ENCODE results near the gene COL5A3.
"Not testable (repeated sequence)": the region's sequence is repeated elsewhere in the genome, so short reads cannot be mapped to it uniquely, and the experiment has no call there.

The COL5A3 gene

GRCh38 chr19:10010247-10010691 lies at the start of gene COL5A3:
COL5A3 (minus strand) TSS chr19:10010504; CDS start chr19:10010385, 119 bp downstream.
- DNase-seq (ENCODE audit: low read depth), result no peak

DNA sequence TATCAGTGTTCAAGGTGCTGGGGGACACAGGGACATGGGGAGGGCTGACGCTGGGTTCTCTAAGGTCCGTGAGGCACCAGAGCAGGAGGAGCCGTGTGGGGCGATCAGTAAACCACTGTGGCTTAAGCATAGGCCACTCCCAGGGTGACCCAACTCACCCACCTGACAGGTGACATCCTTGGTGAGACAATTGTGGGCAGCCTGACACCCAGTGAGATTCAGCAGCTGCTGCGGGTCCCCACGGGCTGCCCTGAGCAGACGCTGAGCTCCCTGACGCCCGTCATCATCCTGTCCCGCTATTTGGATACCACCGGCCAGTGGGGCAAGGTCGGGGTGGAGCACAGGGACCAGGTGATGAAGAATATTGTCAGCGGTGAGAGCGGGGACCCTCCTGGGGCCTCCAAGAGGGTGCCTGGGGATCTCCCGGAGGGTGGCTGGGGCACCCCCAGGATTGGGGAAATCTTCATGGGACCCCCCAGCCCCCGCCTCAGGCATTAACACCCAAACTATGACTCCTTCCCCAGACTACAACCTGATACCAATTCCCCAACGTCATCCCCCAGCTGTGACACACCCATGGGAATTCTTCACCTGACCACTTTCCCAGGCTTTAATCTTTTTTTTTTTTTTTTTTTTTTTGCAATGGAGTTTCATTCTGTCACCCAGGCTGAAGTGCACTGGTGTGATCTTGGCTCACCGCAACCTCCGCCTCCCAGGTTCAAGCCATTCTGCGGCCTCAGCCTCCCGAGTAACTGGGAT lies 42.5 kb upstream of the COL5A3 start:
- no peak for DNase-seq (ENCODE audit: low read depth)

GRCh38 chr19:10049626-10050025 lies 39.3 kb upstream of the COL5A3 start:
- no peak for DNase-seq (ENCODE audit: low read depth)

- DNase-seq (ENCODE audit: low read depth), result no peak
Measured at GRCh38 chr19:10045371-10045770, 35.1 kb upstream of the COL5A3 start.

DNA sequence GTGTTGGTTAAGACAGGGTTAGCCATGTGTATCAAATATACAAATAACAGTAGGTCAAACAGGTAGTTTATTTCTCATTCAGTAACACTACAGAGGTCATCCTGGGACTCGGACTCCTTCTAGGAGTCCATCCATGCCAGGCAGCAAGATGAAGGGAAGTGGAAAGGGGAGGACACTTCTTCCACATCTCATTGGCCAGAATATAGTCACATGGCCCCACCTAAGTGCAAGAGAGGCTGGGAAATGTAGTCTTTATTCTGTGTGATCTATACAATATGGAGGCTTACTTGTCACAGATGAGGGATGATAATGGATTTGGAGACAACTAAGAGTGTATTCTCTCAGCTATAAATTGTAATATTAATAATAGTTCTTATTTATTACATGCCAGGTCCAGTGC lies 34.1 kb upstream of the COL5A3 start:
- no peak for DNase-seq (ENCODE audit: low read depth)

DNA sequence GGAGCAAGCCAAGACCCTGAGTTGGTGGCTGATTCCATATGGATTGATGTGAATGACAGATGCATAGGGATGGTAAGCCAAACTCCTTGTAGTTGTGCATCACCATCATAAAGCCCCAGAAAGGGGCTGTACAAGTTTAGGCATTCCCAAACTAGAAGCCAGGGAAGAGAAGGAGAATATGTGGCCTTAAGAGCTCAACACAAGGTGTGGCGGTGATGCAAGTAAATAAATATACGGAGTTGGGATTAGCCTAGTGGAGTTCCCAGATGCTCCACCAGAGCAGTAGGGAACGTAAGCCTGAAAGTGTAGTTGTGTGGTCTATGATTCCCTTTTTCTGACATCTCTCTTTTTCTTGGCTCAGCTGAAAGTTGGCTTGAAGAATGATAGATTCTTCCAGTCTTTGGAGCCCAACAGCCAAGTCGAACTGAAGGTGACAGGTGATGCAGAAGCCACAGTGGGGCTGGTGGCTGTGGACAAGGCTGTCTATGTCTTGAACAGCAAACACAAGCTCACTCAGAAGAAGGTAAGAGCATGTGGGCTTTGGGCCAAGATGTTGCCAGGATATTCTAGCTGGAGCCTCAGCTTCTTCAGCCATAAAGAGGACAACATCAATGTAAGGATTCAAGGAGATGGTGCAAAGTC lies 33.1 kb upstream of the COL5A3 start:
- DNase-seq (ENCODE audit: low read depth), result peak; percentile 20

DNA sequence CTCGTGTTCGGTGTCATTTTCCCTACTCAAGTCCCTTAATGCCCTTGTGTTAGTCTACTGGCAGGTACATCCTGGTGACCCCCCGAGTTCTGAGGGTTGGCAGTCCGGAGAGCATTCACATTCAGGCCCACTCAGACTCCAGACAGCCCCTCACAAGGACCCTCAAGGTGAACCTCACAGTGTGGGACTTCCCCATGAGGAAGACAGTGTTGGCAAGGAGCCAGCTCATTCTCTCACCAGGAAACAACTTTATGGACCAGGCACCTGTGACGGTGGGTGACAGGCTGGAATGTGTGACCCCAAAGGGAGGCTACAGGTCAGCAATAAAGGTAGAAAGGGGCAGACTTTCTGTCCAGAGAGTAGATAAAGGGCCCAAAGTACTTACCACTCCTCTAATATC lies 27.5 kb upstream of the COL5A3 start:
- DNase-seq (ENCODE audit: low read depth), result no peak

GRCh38 chr19:10037367-10037766 lies 27.1 kb upstream of the COL5A3 start:
- no peak for DNase-seq (ENCODE audit: low read depth)

DNA sequence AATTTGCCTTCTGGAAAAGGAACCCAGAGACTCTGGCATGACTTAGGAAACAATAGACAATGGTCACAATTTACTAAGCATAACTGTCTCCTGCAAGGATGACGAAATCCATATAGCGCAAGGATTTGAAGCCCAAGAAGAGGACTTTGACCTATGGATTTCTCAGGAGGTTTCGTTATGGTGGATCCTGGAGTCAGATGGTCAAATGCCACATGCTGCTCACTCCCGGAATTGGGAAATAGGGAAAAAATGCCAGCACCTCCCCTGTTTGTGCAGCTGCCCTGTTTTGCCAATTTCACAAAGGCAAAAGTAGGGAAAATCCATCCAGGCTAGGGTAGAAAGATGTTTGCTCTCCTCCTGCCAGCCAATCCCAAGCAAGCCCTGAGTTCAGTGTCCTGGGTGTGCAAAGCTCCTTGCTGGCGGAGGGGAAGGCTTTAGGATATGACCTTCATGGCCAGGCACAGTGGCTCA lies 26.3 kb upstream of the COL5A3 start:
- no peak for DNase-seq (ENCODE audit: low read depth)

GRCh38 chr19:10033614-10034013 lies 23.3 kb upstream of the COL5A3 start:
- no peak for DNase-seq (ENCODE audit: low read depth)

- DNase-seq (ENCODE audit: low read depth), result peak; percentile 90
Measured at GRCh38 chr19:10027158-10027997, 17.1 kb upstream of the COL5A3 start.

- no peak for DNase-seq (ENCODE audit: low read depth)
Measured at GRCh38 chr19:10026744-10027143, 16.4 kb upstream of the COL5A3 start.

DNA sequence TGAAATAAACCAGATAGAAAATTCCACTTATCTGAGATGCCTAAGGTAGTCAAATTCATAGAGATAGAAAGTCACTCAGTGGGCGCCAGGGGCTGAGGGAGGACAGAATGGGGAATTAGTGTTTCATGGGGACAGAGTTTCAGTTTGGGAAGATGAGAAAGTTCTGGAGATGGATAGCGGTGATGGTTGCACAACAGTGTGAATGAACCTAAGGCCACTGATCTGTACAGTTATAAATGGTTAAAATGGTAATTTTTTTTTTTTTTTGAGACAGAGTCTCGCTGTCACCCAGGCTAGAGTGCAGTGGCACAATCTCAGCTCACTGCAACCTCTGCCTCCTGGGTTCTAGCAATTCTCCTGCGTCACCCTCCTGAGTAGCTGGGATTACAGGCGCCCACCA lies 12.8 kb upstream of the COL5A3 start:
- DNase-seq (ENCODE audit: low read depth), result not testable (repeated sequence)

DNA sequence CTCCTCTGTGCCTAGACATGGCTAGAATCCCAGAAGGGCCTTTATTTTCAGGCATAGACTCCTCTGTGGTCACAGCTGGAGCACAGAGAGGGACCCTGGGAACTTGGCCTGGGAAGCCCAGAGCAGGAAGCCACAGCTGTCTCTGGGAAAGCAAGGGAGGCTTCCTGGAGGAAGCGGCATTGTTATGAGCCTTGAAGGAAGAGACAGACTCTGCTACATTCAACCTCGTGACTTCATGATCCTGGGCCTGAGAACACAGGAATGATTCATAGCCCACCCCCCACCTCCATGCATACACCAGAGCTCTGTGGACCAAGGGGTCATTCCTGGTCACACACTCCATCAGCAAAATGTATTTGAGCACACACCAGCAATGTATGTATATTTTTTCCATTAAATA lies 11.6 kb upstream of the COL5A3 start:
- DNase-seq (ENCODE audit: low read depth), result no peak

DNA sequence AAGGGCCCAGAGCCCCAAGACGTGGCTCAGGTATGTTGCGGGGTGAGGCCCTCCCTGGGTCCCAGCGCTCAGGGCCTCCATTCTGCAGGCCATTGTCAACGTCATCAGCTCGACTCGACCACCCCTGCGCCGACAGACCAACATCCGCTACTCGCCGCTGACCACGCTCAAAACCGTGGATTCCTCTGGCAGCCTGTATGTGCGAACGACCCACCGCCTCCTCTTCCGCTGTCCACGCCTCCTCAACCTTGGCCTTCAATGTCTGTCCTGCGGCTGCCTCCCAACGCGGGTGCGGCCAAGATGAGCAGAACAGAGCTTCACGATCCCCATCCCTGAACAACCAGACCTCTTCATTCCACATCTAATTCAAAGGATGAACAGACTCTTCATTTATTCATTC lies 11.1 kb upstream of the COL5A3 start:
- no peak for DNase-seq (ENCODE audit: low read depth)

GRCh38 chr19:10020851-10021250 lies 10.5 kb upstream of the COL5A3 start:
- no peak for DNase-seq (ENCODE audit: low read depth)

GRCh38 chr19:10019246-10019645 lies 8.9 kb upstream of the COL5A3 start:
- DNase-seq (ENCODE audit: low read depth), result no peak

DNA sequence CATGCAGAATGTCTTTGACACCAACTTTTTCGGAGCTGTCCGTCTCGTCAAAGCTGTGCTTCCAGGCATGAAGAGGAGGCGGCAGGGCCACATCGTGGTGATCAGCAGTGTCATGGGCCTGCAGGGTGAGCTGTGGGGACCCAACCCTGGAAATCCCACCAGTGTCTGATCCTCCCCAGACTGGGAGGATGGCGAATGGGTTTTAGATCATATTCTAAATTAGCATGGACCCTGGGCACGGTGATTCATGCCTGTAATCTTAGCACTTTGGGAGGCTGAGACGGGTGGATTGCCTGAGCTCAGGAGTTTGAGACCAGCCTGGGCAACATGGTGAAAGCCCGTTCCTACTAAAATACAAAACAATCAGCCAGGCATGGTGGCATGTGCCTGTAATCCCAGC lies 8.5 kb upstream of the COL5A3 start:
- DNase-seq (ENCODE audit: low read depth), result no peak

DNA sequence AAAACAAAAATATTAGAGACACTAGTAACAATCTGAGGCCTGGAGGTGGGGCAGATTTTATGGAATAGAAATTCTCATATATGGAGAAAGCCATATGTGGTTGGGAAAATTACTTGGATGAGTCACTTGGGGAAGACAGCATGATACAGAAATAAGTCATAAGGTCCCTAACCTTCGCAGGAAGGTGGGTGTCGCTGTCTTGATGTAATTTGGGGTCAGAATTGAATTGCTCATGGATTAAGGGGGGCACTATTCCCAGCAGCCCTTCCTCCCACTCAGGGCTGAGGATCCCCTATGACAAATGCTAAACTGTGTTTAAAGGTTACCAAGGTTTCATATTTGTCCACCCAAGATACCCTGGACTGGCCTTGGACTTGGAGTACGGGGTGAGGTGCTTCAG lies 8.0 kb upstream of the COL5A3 start:
- no peak for DNase-seq (ENCODE audit: low read depth)

DNA sequence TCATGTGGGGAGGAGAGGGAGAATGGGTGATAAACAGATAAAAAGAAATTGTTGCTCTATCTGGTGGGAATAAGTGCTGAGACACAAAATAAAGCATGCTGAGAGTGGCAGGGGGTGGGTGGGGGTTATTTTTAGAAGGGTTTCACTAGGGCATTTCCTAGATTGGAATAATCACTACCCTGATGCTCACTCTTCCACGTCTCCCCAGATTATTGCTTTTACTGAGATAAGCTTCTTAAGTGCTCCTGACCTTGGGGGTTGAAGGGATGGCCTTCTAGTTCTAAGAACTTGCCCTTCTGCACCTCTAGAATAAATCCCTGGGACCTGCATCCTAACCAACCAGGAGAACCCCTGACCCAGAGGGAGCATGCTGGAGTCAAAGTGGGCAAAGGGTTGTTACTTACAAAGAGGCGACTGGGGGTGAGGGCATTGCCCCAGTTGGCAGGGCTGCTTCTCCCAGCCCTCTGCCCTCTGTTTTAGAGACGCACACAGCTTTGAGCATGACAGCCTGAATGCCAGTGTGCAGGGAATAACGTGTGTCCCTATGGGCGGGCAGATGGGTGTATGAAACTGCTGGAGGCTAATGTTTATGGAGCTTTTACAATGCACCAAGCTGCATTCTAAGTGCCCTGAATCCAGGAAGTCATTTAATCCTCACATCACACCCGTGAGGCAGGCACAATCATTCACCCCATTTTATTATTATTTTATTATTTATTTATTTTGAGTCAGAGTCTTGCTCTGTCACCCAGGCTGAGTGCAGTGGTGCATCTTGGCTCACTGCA lies 3.7 kb upstream of the COL5A3 start:
- no peak for DNase-seq (ENCODE audit: low read depth)

DNA sequence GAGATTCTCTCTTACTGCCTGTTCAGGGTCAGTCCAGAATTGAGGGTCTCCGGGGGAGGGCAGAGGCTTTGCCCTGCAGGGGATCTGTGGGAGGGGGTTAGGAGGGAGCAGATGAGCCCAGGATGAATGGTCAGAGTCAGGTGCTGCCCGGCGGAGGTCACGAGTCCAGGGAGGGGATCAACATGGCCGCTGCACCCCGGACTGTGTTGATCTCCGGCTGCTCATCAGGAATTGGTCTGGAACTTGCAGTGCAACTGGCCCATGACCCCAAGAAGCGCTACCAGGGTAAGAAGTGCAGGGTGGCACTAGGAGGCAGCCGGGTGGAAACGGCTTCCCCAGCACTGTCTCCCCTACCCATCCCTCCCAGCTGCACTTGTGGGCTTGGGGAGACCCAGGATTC lies 3.0 kb upstream of the COL5A3 start, which contains the start of gene RDH8:
Gene RDH8, plus strand, starts transcription at position 168 of the 400 bp plus-strand sequence. Its CDS starts 15 bp downstream, at position 183.
- no peak for DNase-seq (ENCODE audit: low read depth)

DNA sequence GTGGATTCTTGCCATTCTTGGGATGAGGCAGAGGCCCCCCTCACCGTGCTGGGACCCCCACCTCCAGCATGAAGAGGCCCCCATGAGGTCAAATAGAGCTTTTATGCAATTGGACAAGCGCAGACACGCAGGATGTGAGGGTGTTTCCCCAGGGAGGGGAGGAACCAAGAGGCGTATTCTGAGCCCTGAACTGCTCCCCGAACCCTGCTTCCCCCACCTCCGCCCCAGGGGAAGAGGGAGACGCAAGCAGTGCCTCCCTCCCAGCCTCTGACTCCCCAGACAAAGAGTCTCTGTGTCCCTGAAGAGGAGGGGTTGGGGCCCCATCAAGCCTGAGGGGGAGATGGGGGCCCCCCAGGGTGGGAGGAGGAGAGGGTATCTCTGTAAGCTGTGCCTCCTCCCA lies 1.7 kb upstream of the COL5A3 start:
- no peak for DNase-seq (ENCODE audit: low read depth)
